ENCODE measurements around the gene FILIP1L. TPM values are rescaled to one million over a fixed set of nuclear protein-coding genes. Genes with fewer than 3 reads are reported as not detected.

FILIP1L gene
- total RNA-seq, 1 donor from 2014 or later = 1.5 TPM

DNA sequence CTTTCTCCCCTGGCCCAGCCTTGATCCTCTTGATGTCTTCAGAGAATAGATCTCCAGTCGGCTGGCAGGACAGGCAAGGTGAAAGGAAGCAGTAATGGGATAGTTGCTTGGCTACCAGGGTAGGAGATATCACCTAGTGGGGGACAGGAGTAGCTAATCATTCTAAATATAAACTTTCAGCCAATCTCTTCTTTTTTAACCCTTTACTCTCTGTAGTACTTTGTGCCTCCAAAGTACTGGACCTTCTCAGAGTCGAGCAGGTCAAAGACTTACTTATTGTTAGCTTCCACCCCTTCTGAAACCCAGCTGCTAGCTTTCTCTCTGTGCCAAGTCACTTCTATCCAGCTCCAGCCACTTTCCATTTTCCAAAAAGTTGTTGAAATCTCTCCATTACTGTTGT is 43.4 kb upstream of the FILIP1L start:
- intact Hi-C loops (cut with micrococcal nuclease) = no loop called here
- peaks cover 48% of the 10 kb centered on the region for H3K36me3 Mint-ChIP-seq (ENCODE audit: low read depth)
- H3K4me3 Mint-ChIP-seq = no peak overlapping the region
- no peaks in the 10 kb centered on the region for H3K27me3 Mint-ChIP-seq
- peaks cover 13% of the 10 kb centered on the region for H3K9me3 Mint-ChIP-seq
- ChIA-PET CTCF (no interaction called here), POLR2A (no interaction called here)
- TF ChIP-seq CTCF (IDR thresholded peaks at IDR 0.05) = no peak
- ATAC-seq (ENCODE audit: low read depth) = no peak
- no peaks in the 10 kb centered on the region for H3K4me1 Mint-ChIP-seq
- no peak overlapping the region for H3K27ac Mint-ChIP-seq
- no peak for DNase-seq

DNA sequence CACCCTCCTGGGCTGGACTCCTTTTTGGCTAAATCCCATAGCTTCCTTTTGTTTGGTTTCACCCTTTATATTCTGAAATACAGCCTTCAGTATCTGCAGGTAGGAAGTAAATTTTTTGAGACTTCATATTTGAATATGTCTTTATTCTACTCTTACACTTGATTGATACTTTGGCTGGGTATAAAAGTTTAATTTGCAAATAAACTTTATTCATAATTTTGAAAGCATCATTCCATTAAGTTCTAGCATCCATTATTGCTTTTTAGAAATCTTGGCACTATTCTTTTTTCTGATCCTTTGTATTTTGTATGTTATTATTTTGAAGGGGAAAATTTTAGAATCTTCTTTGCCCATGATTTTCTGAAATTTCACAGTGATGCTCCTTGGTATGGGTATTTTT is 41.3 kb upstream of the FILIP1L start:
- Mint-ChIP-seq H3K4me1 (no peaks in the 10 kb centered on the region), H3K36me3 (ENCODE audit: low read depth) (peaks cover 53% of the 10 kb centered on the region), H3K27ac (no peak overlapping the region), H3K4me3 (no peak overlapping the region), H3K27me3 (no peaks in the 10 kb centered on the region), H3K9me3 (peaks cover 13% of the 10 kb centered on the region)
- ChIA-PET POLR2A (no interaction called here), CTCF (no interaction called here)
- no peak for TF ChIP-seq CTCF (IDR thresholded peaks at IDR 0.05)
- ATAC-seq (ENCODE audit: low read depth) (no peak), DNase-seq (no peak)
- intact Hi-C loops (cut with micrococcal nuclease) = no loop called here

GRCh38 chr3:100155128-100155527 is 40.8 kb upstream of the FILIP1L start:
- Mint-ChIP-seq H3K9me3 (peaks cover 13% of the 10 kb centered on the region), H3K4me3 (no peak overlapping the region), H3K36me3 (ENCODE audit: low read depth) (peaks cover 50% of the 10 kb centered on the region), H3K27ac (no peak overlapping the region), H3K27me3 (no peaks in the 10 kb centered on the region), H3K4me1 (no peaks in the 10 kb centered on the region)
- ChIA-PET CTCF (no interaction called here), POLR2A (no interaction called here)
- no peak for TF ChIP-seq CTCF (IDR thresholded peaks at IDR 0.05)
- ATAC-seq (ENCODE audit: low read depth) (no peak), DNase-seq (no peak)
- intact Hi-C loops (cut with micrococcal nuclease) = no loop called here

DNA sequence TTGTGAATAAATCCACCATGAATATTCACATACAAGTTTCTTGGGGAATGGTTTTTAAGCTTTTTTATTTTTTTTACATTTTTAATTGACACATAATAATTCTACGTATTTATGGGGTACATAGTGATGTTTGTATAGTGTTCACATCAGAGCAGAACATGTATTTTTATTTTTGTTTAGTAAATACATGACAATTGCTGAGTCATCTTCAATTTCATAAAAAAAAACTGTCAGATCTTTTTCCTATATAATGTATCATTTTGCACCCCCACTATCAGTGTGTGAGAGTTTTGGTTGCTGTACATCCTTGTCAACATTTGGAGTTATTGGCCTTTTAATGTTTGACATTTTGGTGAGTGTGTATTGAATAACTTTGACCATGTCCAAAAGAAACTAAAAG is 39.9 kb upstream of the FILIP1L start:
- ATAC-seq (ENCODE audit: low read depth) (no peak), DNase-seq (no peak)
- H3K36me3 Mint-ChIP-seq (ENCODE audit: low read depth) = peaks cover 58% of the 10 kb centered on the region
- ChIA-PET CTCF (no interaction called here), POLR2A (no interaction called here)
- no peaks in the 10 kb centered on the region for H3K27me3 Mint-ChIP-seq
- H3K27ac Mint-ChIP-seq = no peak overlapping the region
- TF ChIP-seq CTCF (IDR thresholded peaks at IDR 0.05) = no peak
- H3K4me1 Mint-ChIP-seq = no peaks in the 10 kb centered on the region
- H3K9me3 Mint-ChIP-seq = peaks cover 13% of the 10 kb centered on the region
- intact Hi-C loops (cut with micrococcal nuclease) = no loop called here
- no peak overlapping the region for H3K4me3 Mint-ChIP-seq

- no peak for DNase-seq
- Mint-ChIP-seq H3K4me1 (no peaks in the 10 kb centered on the region), H3K4me3 (no peak overlapping the region), H3K27me3 (no peaks in the 10 kb centered on the region), H3K27ac (no peak overlapping the region), H3K9me3 (peaks cover 9% of the 10 kb centered on the region), H3K36me3 (ENCODE audit: low read depth) (peaks cover 55% of the 10 kb centered on the region)
- no peak for ATAC-seq (ENCODE audit: low read depth)
- POLR2A ChIA-PET = no interaction called here
- CTCF ChIA-PET = no interaction called here
- no peak for TF ChIP-seq CTCF (IDR thresholded peaks at IDR 0.05)
- intact Hi-C loops (cut with micrococcal nuclease) = no loop called here
Observed at GRCh38 chr3:100151024-100151707, 36.9 kb upstream of the FILIP1L start.
